Stomach smooth muscle (tissue), 2 donors: ENCODE measurements around the gene GULP1.

ENCODE experiments used
- H3K27ac ChIP-seq: one replicate; pipeline ENCODE4 v1.7.0; 2013; ENCODE audit warnings: mild to moderate bottlenecking, low read length, inconsistent platforms
- H3K27me3 ChIP-seq, 2 donors: one replicate each; pipeline ENCODE4 v1.7.0; 2013; ENCODE audit warnings: low read length in 2 of 2; ENCODE audit not compliant: insufficient read depth in 2 of 2, control insufficient read depth in 1 of 2
- H3K36me3 ChIP-seq, 2 donors: one replicate each; pipeline ENCODE4 v1.7.0; 2013; ENCODE audit warnings: low read length in 2 of 2; ENCODE audit not compliant: control insufficient read depth in 2 of 2, insufficient read depth in 2 of 2
- H3K4me1 ChIP-seq: one replicate; pipeline ENCODE4 v1.7.0; 2013; ENCODE audit warnings: low read length; ENCODE audit not compliant: control insufficient read depth, insufficient read depth
- H3K4me3 ChIP-seq, 2 donors: one replicate each; pipeline ENCODE4 v1.7.0; 2013; ENCODE audit warnings: low read length in 2 of 2
- H3K9ac ChIP-seq, 2 donors: one replicate each; pipeline ENCODE4 v1.7.0; 2013; ENCODE audit warnings: low read length in 2 of 2, mild to moderate bottlenecking in 1 of 2
- H3K9me3 ChIP-seq, 2 donors: one replicate each; pipeline ENCODE4 v1.7.0; 2013; ENCODE audit warnings: low read length in 2 of 2; ENCODE audit not compliant: control insufficient read depth in 2 of 2
- donor health status: healthy.
- donor health status: Pancreatic carcinoma.

GULP1 gene

DNA sequence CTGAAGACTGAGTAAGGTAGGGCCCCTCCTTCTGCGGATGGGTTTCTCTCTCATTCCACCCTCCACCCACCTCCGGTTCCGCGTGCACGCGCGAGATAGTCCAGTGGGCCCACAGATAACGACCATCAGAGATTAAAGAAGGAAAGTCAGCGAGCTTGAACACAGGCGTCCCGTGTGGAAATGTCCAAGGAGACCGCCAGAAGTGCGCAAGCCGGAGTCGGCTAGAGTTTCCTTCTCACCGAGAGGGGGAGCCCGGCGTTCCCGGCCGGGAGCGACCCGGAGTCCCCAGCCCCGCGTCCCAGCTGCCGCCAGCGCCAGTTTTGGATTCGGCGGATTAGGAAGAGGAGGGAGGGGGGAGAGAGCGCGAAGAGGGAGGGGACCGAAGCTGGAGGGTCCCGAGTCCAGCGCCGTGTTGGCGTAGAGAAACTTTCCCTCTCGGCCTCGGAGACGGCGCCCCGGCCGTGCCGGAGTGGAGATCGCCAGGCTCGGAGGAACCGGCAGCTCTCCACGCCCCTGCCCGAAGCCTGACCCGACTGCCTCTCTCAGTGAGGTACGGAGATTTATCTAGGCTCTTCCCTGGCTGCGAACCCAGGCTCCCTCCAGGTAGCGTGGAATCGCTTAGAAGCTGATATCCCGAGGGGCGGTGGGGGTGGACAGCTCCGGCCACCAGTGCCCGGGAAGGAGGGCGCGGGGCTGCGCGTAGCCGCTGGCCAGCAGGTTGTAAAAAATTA is at the start of gene GULP1:
GULP1 (plus strand) TSS at position 258 of the 731 bp plus-strand sequence. CDS start 185,829 bp downstream, outside the sequence.
- Histone ChIP-seq H3K4me3 (peak within 1 kb of the TSS; percentile 91 to 98), H3K9ac (peak within 1 kb of the TSS; percentile 76 to 83)

DNA sequence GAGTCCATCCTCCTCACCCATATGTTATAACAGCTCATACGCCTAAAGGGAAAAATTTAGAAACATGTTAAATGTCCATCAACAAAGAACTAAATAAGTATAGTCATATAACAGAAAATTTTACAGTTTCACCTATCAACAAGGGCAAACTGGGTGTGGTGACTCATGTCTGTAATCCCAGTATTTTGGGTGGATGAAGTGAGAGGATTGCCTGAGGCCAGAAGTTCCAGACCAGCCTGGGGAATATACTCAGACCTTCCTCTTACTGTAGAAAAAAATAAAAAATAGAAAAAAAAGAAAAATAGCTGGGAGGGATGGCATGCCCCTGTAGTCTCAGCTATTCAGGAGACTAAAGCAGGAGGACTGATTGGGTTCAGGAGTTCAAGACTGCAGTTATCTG is 48.3 kb upstream of the GULP1 start:
- H3K27ac ChIP-seq = no peak overlapping the region
- H3K36me3 ChIP-seq = no peaks in the 10 kb centered on the region
- no peak overlapping the region for H3K4me3 ChIP-seq
- no peaks in the 10 kb centered on the region for H3K4me1 ChIP-seq
- H3K9me3 ChIP-seq = no peaks in the 10 kb centered on the region
- H3K9ac ChIP-seq = no peak overlapping the region
- H3K27me3 ChIP-seq = no peaks in the 10 kb centered on the region

More for the DNA sequence above, at the start of gene GULP1:
- H3K36me3 ChIP-seq = no peaks in the 10 kb centered on the region
- H3K27ac ChIP-seq = peak within 1 kb of the TSS; percentile 88
- no peaks in the 10 kb centered on the region for H3K27me3 ChIP-seq
- H3K4me1 ChIP-seq = peaks cover 4% of the 10 kb centered on the region
- H3K9me3 ChIP-seq = no peaks in the 10 kb centered on the region

- H3K4me1 ChIP-seq = no peaks in the 10 kb centered on the region
- H3K27ac ChIP-seq = no peak overlapping the region
- H3K9ac ChIP-seq = no peak overlapping the region
- H3K9me3 ChIP-seq = no peaks in the 10 kb centered on the region
- H3K4me3 ChIP-seq = no peak overlapping the region
- H3K36me3 ChIP-seq = no peaks in the 10 kb centered on the region
- H3K27me3 ChIP-seq = no peaks in the 10 kb centered on the region
These were observed 47.3 kb upstream of the GULP1 start for GRCh38 chr2:188244383-188244782.

- no peaks in the 10 kb centered on the region for H3K9me3 ChIP-seq
These were observed 46.4 kb upstream of the GULP1 start for GRCh38 chr2:188245230-188245629.

GRCh38 chr2:188248513-188248912 is 43.2 kb upstream of the GULP1 start:
- Histone ChIP-seq H3K36me3 (no peaks in the 10 kb centered on the region), H3K4me3 (no peak overlapping the region), H3K4me1 (no peaks in the 10 kb centered on the region)

More at GRCh38 chr2:188245230-188245629, 46.4 kb upstream of the GULP1 start:
- Histone ChIP-seq H3K27ac (no peak overlapping the region), H3K9ac (no peak overlapping the region), H3K27me3 (no peaks in the 10 kb centered on the region), H3K4me1 (no peaks in the 10 kb centered on the region), H3K36me3 (no peaks in the 10 kb centered on the region), H3K4me3 (no peak overlapping the region)

GRCh38 chr2:188251034-188251433 is 40.6 kb upstream of the GULP1 start:
- Histone ChIP-seq H3K27me3 (no peaks in the 10 kb centered on the region), H3K27ac (no peak overlapping the region), H3K9me3 (peaks cover 0 to 3% of the 10 kb centered on the region in 2 donors), H3K4me1 (no peaks in the 10 kb centered on the region), H3K36me3 (no peaks in the 10 kb centered on the region), H3K9ac (no peak overlapping the region), H3K4me3 (no peak overlapping the region)

More at GRCh38 chr2:188248513-188248912, 43.2 kb upstream of the GULP1 start:
- Histone ChIP-seq H3K9ac (no peak overlapping the region), H3K9me3 (no peaks in the 10 kb centered on the region), H3K27me3 (no peaks in the 10 kb centered on the region), H3K27ac (no peak overlapping the region)

- H3K4me3 ChIP-seq = no peak overlapping the region
- H3K9me3 ChIP-seq = peaks cover 0 to 3% of the 10 kb centered on the region in 2 donors
- no peaks in the 10 kb centered on the region for H3K4me1 ChIP-seq
- no peak overlapping the region for H3K27ac ChIP-seq
- no peak overlapping the region for H3K9ac ChIP-seq
- H3K27me3 ChIP-seq = no peaks in the 10 kb centered on the region
- H3K36me3 ChIP-seq = no peaks in the 10 kb centered on the region
These were observed 35.3 kb upstream of the GULP1 start for GRCh38 chr2:188256420-188256819.

- Histone ChIP-seq H3K9ac (no peak overlapping the region), H3K27ac (no peak overlapping the region), H3K4me3 (no peak overlapping the region), H3K4me1 (no peaks in the 10 kb centered on the region), H3K27me3 (no peaks in the 10 kb centered on the region), H3K36me3 (no peaks in the 10 kb centered on the region), H3K9me3 (no peaks in the 10 kb centered on the region)
These were observed 26.4 kb upstream of the GULP1 start for GRCh38 chr2:188265315-188265714.

DNA sequence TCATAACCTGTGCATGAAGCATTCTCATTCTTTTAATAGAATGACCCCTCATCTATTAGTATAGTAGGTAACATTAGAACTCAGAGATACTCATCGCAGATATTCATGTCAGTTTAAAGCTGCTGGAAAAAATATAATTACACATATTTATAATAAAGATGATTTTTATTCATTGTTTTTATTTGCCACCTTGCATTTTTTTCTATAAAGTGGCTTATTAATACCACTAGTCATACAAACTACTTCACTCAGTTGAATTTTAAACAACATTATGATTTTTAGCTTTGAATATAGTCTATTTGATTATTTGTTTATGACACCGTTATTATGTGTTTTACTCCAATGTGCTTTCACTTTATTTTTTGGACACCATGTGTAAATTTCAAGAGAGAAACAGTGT is 23.9 kb upstream of the GULP1 start:
- Histone ChIP-seq H3K9ac (no peak overlapping the region), H3K4me3 (no peak overlapping the region), H3K4me1 (no peaks in the 10 kb centered on the region), H3K36me3 (no peaks in the 10 kb centered on the region), H3K9me3 (no peaks in the 10 kb centered on the region), H3K27me3 (no peaks in the 10 kb centered on the region), H3K27ac (no peak overlapping the region)

DNA sequence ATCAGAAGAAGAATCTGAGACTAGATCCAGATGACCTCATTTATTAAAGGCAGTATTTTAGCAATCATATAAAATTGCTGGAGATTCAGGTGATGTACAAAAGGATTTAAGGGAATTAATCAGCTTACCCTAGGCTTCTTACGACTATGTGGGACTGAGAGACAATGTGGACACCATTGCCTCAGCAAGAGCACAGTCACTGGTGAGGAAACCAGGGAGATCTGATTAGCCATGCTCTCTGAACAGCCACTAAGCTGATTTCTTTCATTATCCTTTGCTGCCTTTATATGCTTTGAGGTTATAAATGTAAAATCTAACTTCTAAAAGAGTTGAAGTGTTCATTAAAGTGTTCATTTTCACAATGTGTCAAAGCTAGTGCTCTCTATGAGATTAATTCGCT is 22.7 kb upstream of the GULP1 start:
- Histone ChIP-seq H3K27ac (no peak overlapping the region), H3K4me1 (no peaks in the 10 kb centered on the region), H3K9ac (no peak overlapping the region), H3K4me3 (no peak overlapping the region), H3K27me3 (no peaks in the 10 kb centered on the region), H3K36me3 (no peaks in the 10 kb centered on the region), H3K9me3 (no peaks in the 10 kb centered on the region)

DNA sequence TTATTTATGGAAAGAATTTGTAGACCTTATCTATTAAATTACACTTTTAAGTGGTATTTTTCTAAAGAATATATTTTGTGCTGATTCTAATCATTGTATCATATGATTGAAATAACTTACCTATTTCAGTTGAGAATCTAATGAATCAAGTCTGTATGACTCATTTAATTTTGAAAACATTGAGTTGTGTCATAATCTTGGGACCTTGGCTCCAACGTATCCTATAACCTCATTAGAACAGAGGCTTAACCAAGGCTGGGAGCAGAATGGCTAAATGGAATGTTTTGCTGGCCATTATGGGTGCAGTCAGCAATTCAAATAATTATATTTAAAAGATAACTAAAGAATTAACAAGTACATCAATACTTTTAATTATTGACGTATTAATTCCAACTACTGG is 19.6 kb upstream of the GULP1 start:
- H3K9ac ChIP-seq = no peak overlapping the region
- H3K27me3 ChIP-seq = no peaks in the 10 kb centered on the region
- no peaks in the 10 kb centered on the region for H3K36me3 ChIP-seq
- no peak overlapping the region for H3K4me3 ChIP-seq
- no peaks in the 10 kb centered on the region for H3K4me1 ChIP-seq
- no peaks in the 10 kb centered on the region for H3K9me3 ChIP-seq
- H3K27ac ChIP-seq = no peak overlapping the region
